Upper lobe of left lung (tissue), 4 donors: ENCODE results near the gene EXOSC9.

ENCODE experiments used
- CTCF ChIP-seq, 6 experiments: fragments of 450-650 bp in 4 of 6; fragments of 200-600 bp in 2 of 6; sonication (generic) in 2 of 6; IDR thresholded peaks; one replicate each; pipeline ENCODE4 v1.5.1; 2016 to 2019; ENCODE audit warnings: antibody characterized with exemption in 6 of 6
- POLR2A ChIP-seq, 4 donors: fragments of 450-650 bp; IDR thresholded peaks; one replicate each; pipeline ENCODE4 v1.5.1; 2016 to 2017; ENCODE audit warnings: antibody characterized with exemption in 4 of 4, mild to moderate bottlenecking in 2 of 4
- POLR2AphosphoS5 ChIP-seq, 2 donors: sonication (generic); formaldehyde crosslinking; IDR thresholded peaks; one replicate each; pipeline ENCODE4 v1.5.1; 2017; ENCODE audit warnings: antibody characterized with exemption in 2 of 2

GRCh38 chr4:121794505-121795188 is 6.5 kb upstream of the EXOSC9 start:
- TF ChIP-seq POLR2AphosphoS5 (IDR thresholded peaks at IDR 0.05): no peak
- no peak for TF ChIP-seq CTCF (IDR thresholded peaks at IDR 0.05)
- TF ChIP-seq POLR2A (IDR thresholded peaks at IDR 0.05): no peak
